ENCODE results near the gene IFITM5. TPM values are rescaled to one million over a fixed set of nuclear protein-coding genes. Genes with fewer than 3 reads are reported as not detected.
"Not testable (repeated sequence)": the region's sequence is repeated elsewhere in the genome, so short reads cannot be mapped to it uniquely, and the experiment has no call there.

Gene IFITM5
- total and polyA plus RNA-seq, 2 experiments from 2014 or later, result not detected

GRCh38 chr11:269146-269890, 30.0 kb downstream of the IFITM5 start:
- H3K4me1 ChIP-seq (ENCODE audit: insufficient read depth), result no peaks in the 10 kb centered on the region
- H3K9ac ChIP-seq, result 0 out of 2 replicates have a peak overlapping the region, but pooled peaks have one; percentile 7
- peak; percentile 54 for DNase-seq
- H3K9me3 ChIP-seq (ENCODE audit: low read depth), result no peaks in the 10 kb centered on the region
- peak overlapping the region; percentile 27 for H3K4me3 ChIP-seq
- H3K4me2 ChIP-seq (ENCODE audit: unreplicated experiment), result peak overlapping the region; percentile 61
- no peak overlapping the region for H3K27ac ChIP-seq
- H3K36me3 ChIP-seq (ENCODE audit: low read depth), result no peaks in the 10 kb centered on the region
- H4K20me1 ChIP-seq (ENCODE audit: insufficient read depth), result no peaks in the 10 kb centered on the region
- H3K27me3 ChIP-seq (replicated peaks; ENCODE audit: insufficient read depth), result no peaks in the 10 kb centered on the region
- H2AFZ ChIP-seq, result peak overlapping the region; percentile 8
- H3K9me2 ChIP-seq (ENCODE audit: insufficient read depth), result no peaks in the 10 kb centered on the region
- H3F3A ChIP-seq (ENCODE audit: insufficient read depth), result peaks cover 4% of the 10 kb centered on the region
- in situ Hi-C loops (cut with MboI), result no loop called here
- H3K79me2 ChIP-seq (ENCODE audit: insufficient read depth), result no peaks in the 10 kb centered on the region
- 43 to 46% methylated on average over 21 of the region's 21 CpGs for WGBS, 2 experiments (ENCODE audit: low coverage in 1 of 2, low lambda C conversion rate in 2 of 2, missing lambda C conversion rate in 2 of 2)
- TF ChIP-seq EZH2phosphoT487 (IDR thresholded peaks at IDR 0.05; ENCODE audit: insufficient read depth, low read depth), result no peak
- no peak for TF ChIP-seq EZH2 (IDR thresholded peaks at IDR 0.05; ENCODE audit: insufficient read depth, poor library complexity, severe bottlenecking)

DNA sequence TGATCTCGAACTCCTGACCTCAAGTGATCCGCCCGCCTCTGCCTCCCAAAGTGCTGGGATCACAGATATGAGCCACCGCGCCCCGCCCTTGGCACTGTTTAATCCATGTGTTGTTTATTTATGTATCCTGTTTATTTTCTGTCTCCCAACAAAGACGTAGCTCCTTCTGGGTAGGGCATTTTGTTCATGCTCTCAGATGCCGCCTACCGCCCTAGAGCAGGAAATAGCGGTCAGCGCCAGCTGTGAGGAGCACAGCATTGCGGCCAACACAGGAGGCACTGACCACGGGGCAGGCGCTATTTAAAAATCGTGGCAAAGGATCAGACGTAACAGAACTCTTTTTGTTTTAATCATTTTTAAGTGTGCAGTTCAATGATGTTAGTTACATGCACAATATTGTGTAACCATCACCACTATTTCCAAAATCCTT, 30.6 kb downstream of the IFITM5 start:
- 27 to 39% methylated on average over 16 of the region's 16 CpGs for WGBS, 2 experiments (ENCODE audit: low coverage in 1 of 2, low lambda C conversion rate in 2 of 2, missing lambda C conversion rate in 2 of 2)
- H3F3A ChIP-seq (ENCODE audit: insufficient read depth); H3K36me3 ChIP-seq (ENCODE audit: low read depth); H3K4me1 ChIP-seq (ENCODE audit: insufficient read depth); H3K9me3 ChIP-seq (ENCODE audit: low read depth); H3K27me3 ChIP-seq (replicated peaks; ENCODE audit: insufficient read depth); H3K79me2 ChIP-seq (ENCODE audit: insufficient read depth); H4K20me1 ChIP-seq (ENCODE audit: insufficient read depth); H3K27ac ChIP-seq; H3K9me2 ChIP-seq (ENCODE audit: insufficient read depth); in situ Hi-C loops (cut with MboI): not testable (repeated sequence)
- H3K4me3 ChIP-seq, result peak overlapping the region; percentile 27
- H3K4me2 ChIP-seq (ENCODE audit: unreplicated experiment), result peak overlapping the region; percentile 61
- DNase-seq, result peak; percentile 79
- peak overlapping the region; percentile 8 for H2AFZ ChIP-seq
- H3K9ac ChIP-seq, result 0 out of 2 replicates have a peak overlapping the region, but pooled peaks have one; percentile 7

DNA sequence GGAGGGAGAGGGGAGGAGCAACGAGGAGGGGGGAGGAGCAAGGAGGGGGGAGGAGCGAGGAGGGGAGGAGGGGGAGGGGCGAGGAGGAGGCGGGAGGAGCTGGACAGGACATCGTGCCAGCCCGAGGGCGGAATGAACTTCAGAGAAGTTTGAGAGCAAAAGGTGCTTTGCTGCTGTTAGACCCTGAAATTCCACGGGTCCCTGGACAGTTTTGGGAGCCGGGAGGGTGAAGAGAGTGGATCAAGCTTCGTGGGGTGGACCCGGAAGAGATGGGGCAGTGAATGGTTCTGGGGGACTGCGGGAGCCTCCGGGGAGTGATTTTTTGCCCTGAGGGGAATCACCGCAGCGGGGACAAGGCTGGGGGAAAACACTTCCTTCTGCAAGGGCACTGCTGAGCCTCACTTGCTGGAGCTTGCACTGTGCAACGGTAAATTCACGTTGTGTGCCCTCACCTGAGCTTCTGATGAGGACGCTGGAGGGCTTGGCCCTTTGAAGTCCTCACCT, 31.8 kb downstream of the IFITM5 start:
- Histone ChIP-seq H3K9me2 (ENCODE audit: insufficient read depth) (no peaks in the 10 kb centered on the region), H3K79me2 (ENCODE audit: insufficient read depth) (no peaks in the 10 kb centered on the region), H3K27ac (no peak overlapping the region), H3K4me1 (ENCODE audit: insufficient read depth) (no peaks in the 10 kb centered on the region), H3K4me2 (ENCODE audit: unreplicated experiment) (no peak overlapping the region), H3K9ac (no peak overlapping the region), H3K27me3 (replicated peaks; ENCODE audit: insufficient read depth) (no peaks in the 10 kb centered on the region), H3F3A (ENCODE audit: insufficient read depth) (peaks cover 4% of the 10 kb centered on the region), H3K4me3 (no peak overlapping the region), H2AFZ (no peak overlapping the region), H3K36me3 (ENCODE audit: low read depth) (no peaks in the 10 kb centered on the region), H4K20me1 (ENCODE audit: insufficient read depth) (no peaks in the 10 kb centered on the region), H3K9me3 (ENCODE audit: low read depth) (no peaks in the 10 kb centered on the region)
- WGBS, 2 experiments (ENCODE audit: low coverage in 1 of 2, low lambda C conversion rate in 2 of 2, missing lambda C conversion rate in 2 of 2), result 51 to 60% methylated on average over 11 to 18 of the region's 18 CpGs
- in situ Hi-C loops (cut with MboI), result no loop called here
- peak; percentile 29 for DNase-seq
- TF ChIP-seq EZH2 (IDR thresholded peaks at IDR 0.05; ENCODE audit: insufficient read depth, poor library complexity, severe bottlenecking), result no peak
- no peak for TF ChIP-seq EZH2phosphoT487 (IDR thresholded peaks at IDR 0.05; ENCODE audit: insufficient read depth, low read depth)

DNA sequence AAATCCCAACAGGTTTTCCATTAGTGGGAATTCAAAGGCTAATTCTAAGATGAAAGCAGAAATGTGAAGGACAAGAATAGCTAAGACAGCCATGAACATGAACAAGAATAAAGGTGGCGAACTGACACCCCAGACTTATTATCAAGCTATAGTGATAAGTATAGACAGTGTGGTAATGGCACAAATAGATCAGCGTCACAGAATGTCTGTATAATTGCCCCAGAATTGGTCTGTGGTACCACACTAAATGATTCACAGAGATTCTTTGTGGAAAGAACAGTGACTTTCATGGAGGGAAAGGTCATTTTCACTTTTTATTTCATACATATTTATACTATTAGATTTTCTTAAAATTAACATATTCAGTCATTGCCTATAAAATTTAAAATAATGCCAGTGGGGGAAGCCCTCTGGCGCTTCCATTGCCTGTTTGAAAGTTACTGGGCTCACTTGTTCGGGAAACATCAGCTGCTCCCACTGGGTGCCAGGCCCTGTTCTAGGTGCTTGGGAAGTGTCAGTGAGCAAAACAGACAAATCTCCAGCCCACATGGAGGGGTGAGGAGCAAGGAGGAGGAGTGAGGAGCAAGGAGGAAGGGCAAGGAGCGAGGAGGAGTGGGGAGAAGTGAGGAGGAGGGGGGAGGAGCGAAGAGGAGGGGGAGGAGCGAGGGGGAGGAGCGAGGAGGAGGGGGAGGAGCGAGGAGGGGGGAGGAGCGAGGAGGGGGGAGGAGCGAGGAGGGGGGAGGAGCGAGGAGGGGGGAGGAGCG, 32.5 kb downstream of the IFITM5 start:
- H3K79me2 ChIP-seq (ENCODE audit: insufficient read depth), result no peaks in the 10 kb centered on the region
- H3K9me3 ChIP-seq (ENCODE audit: low read depth), result no peaks in the 10 kb centered on the region
- H3K9me2 ChIP-seq (ENCODE audit: insufficient read depth), result no peaks in the 10 kb centered on the region
- H3K36me3 ChIP-seq (ENCODE audit: low read depth), result no peaks in the 10 kb centered on the region
- H3K4me2 ChIP-seq (ENCODE audit: unreplicated experiment), result no peak overlapping the region
- TF ChIP-seq EZH2 (IDR thresholded peaks at IDR 0.05; ENCODE audit: insufficient read depth, poor library complexity, severe bottlenecking) (no peak), EZH2phosphoT487 (IDR thresholded peaks at IDR 0.05; ENCODE audit: insufficient read depth, low read depth) (no peak)
- no peaks in the 10 kb centered on the region for H3K4me1 ChIP-seq (ENCODE audit: insufficient read depth)
- no peak overlapping the region for H3K27ac ChIP-seq
- H3K9ac ChIP-seq, result no peak overlapping the region
- H4K20me1 ChIP-seq (ENCODE audit: insufficient read depth), result no peaks in the 10 kb centered on the region
- in situ Hi-C loops (cut with MboI), result no loop called here
- 85 to 88% methylated on average over 9 to 12 of the region's 13 CpGs for WGBS, 2 experiments (ENCODE audit: low coverage in 1 of 2, low lambda C conversion rate in 2 of 2, missing lambda C conversion rate in 2 of 2)
- H3K27me3 ChIP-seq (replicated peaks; ENCODE audit: insufficient read depth), result no peaks in the 10 kb centered on the region
- H3K4me3 ChIP-seq, result no peak overlapping the region
- peaks cover 4% of the 10 kb centered on the region for H3F3A ChIP-seq (ENCODE audit: insufficient read depth)
- H2AFZ ChIP-seq, result no peak overlapping the region
- DNase-seq, result peak; percentile 18

All from GM23248 (cell line).